NCI-H748 treated with DMSO at 0.1 percent for 48 hours (cell line): Measurements from ENCODE around the gene NPDC1.
"Not testable (repeated sequence)": the region's sequence is repeated elsewhere in the genome, so short reads cannot be mapped to it uniquely, and the experiment has no call there.

Experiments
- DNase-seq: peaks from one replicate; lab custom pipeline; 2025; lab: John Stamatoyannopoulos, UW

NPDC1 gene

GRCh38 chr9:137011156-137011555 is 34.8 kb downstream of the NPDC1 start:
- no peak for DNase-seq

- DNase-seq, result no peak
Measured at GRCh38 chr9:137009938-137010732, 35.8 kb downstream of the NPDC1 start.

GRCh38 chr9:137009217-137009616 is 36.8 kb downstream of the NPDC1 start:
- DNase-seq, result no peak

GRCh38 chr9:137008312-137008711 is 37.7 kb downstream of the NPDC1 start:
- no peak for DNase-seq

GRCh38 chr9:137007816-137008270 is 38.1 kb downstream of the NPDC1 start:
- no peak for DNase-seq

GRCh38 chr9:137007108-137007815 is 38.7 kb downstream of the NPDC1 start:
- no peak for DNase-seq

GRCh38 chr9:137006116-137007003 is 39.6 kb downstream of the NPDC1 start:
- DNase-seq, result no peak

- not testable (repeated sequence) for DNase-seq
Measured at GRCh38 chr9:137004285-137004684, 41.7 kb downstream of the NPDC1 start.

- DNase-seq, result no peak
Measured at GRCh38 chr9:137002646-137003041, 43.3 kb downstream of the NPDC1 start.

GRCh38 chr9:137001857-137002645 is 43.9 kb downstream of the NPDC1 start:
- DNase-seq, result no peak

- no peak for DNase-seq
Measured at GRCh38 chr9:137000177-137000930, 45.6 kb downstream of the NPDC1 start.

GRCh38 chr9:136997830-136998234 is 48.1 kb downstream of the NPDC1 start:
- no peak for DNase-seq

- DNase-seq, result no peak
Measured at GRCh38 chr9:136997371-136997770, 48.6 kb downstream of the NPDC1 start.

- no peak for DNase-seq
Measured at GRCh38 chr9:136996361-136997292, 49.4 kb downstream of the NPDC1 start, which contains the start of gene CLIC3. CLIC3 (minus strand) TSS chr9:136996568; CDS start chr9:136996543, 25 bp downstream.

GRCh38 chr9:136995772-136996311 is 50.1 kb downstream of the NPDC1 start:
- DNase-seq, result no peak

- no peak for DNase-seq
Measured at GRCh38 chr9:136995362-136995761, 50.6 kb downstream of the NPDC1 start.

GRCh38 chr9:136994888-136995230 is 51.1 kb downstream of the NPDC1 start:
- no peak for DNase-seq

GRCh38 chr9:136994180-136994887 is 51.6 kb downstream of the NPDC1 start:
- DNase-seq, result no peak
